ENCODE results near the gene APOL4.
"Not testable (repeated sequence)": the region's sequence is repeated elsewhere in the genome, so short reads cannot be mapped to it uniquely, and the experiment has no call there.

The APOL4 gene

GRCh38 chr22:36185828-36186624 is 15.6 kb downstream of the APOL4 start:
- FAIRE-seq, result no peak
- no peak for DNase-seq (ENCODE audit: low spot score)

GRCh38 chr22:36184433-36185025 is 17.1 kb downstream of the APOL4 start:
- FAIRE-seq, result no peak
- no peak for DNase-seq (ENCODE audit: low spot score)

GRCh38 chr22:36183446-36183845 is 18.2 kb downstream of the APOL4 start:
- no peak for FAIRE-seq
- no peak for DNase-seq (ENCODE audit: low spot score)

- DNase-seq (ENCODE audit: low spot score), result no peak
- no peak for FAIRE-seq
Observed at GRCh38 chr22:36182857-36183256, 18.8 kb downstream of the APOL4 start.

- FAIRE-seq (no peak), DNase-seq (ENCODE audit: low spot score) (no peak)
Observed at GRCh38 chr22:36182056-36182455, 19.6 kb downstream of the APOL4 start.

- DNase-seq (ENCODE audit: low spot score) (no peak), FAIRE-seq (no peak)
Observed at GRCh38 chr22:36180928-36181327, 20.7 kb downstream of the APOL4 start.

GRCh38 chr22:36180038-36180880 is 21.4 kb downstream of the APOL4 start:
- peak; percentile 79 for DNase-seq (ENCODE audit: low spot score)
- peak; percentile 88 for FAIRE-seq

GRCh38 chr22:36177160-36177559 is 24.4 kb downstream of the APOL4 start:
- FAIRE-seq, result no peak

GRCh38 chr22:36175892-36176291 is 25.7 kb downstream of the APOL4 start:
- DNase-seq (ENCODE audit: low spot score) (no peak), FAIRE-seq (peak; percentile 48)

More at GRCh38 chr22:36177160-36177559, 24.4 kb downstream of the APOL4 start:
- DNase-seq (ENCODE audit: low spot score), result no peak

GRCh38 chr22:36171941-36172340 is 29.7 kb downstream of the APOL4 start:
- FAIRE-seq, result no peak
- no peak for DNase-seq (ENCODE audit: low spot score)

- DNase-seq (ENCODE audit: low spot score) (no peak), FAIRE-seq (no peak)
Observed at GRCh38 chr22:36166518-36167220, 34.9 kb downstream of the APOL4 start.

GRCh38 chr22:36166086-36166485 is 35.5 kb downstream of the APOL4 start:
- DNase-seq (ENCODE audit: low spot score) (no peak), FAIRE-seq (no peak)

GRCh38 chr22:36165141-36165540 is 36.5 kb downstream of the APOL4 start:
- no peak for DNase-seq (ENCODE audit: low spot score)

GRCh38 chr22:36164621-36165020 is 37.0 kb downstream of the APOL4 start:
- DNase-seq (ENCODE audit: low spot score), result no peak
- FAIRE-seq, result no peak

More at GRCh38 chr22:36165141-36165540, 36.5 kb downstream of the APOL4 start:
- no peak for FAIRE-seq

- DNase-seq (ENCODE audit: low spot score) (no peak), FAIRE-seq (peak; percentile 35)
Observed at GRCh38 chr22:36163497-36163896, 38.1 kb downstream of the APOL4 start.

GRCh38 chr22:36162127-36163034 is 39.2 kb downstream of the APOL4 start:
- FAIRE-seq (no peak), DNase-seq (ENCODE audit: low spot score) (no peak)

GRCh38 chr22:36161793-36162126 is 39.8 kb downstream of the APOL4 start:
- DNase-seq (ENCODE audit: low spot score); FAIRE-seq: not testable (repeated sequence)

- FAIRE-seq, result no peak
- DNase-seq (ENCODE audit: low spot score), result no peak
Observed at GRCh38 chr22:36160499-36160942, 41.1 kb downstream of the APOL4 start, which contains the start of gene APOL3. Gene APOL3 (minus strand): TSS chr22:36160755. CDS start chr22:36149055, 11,700 bp downstream.

GRCh38 chr22:36156515-36157419 is 44.8 kb downstream of the APOL4 start:
- DNase-seq (ENCODE audit: low spot score), result peak; percentile 77
- FAIRE-seq, result peak; percentile 37

Measured in urothelium cell line (cell line).